ENCODE data around the gene NBEA. TPM values are rescaled to one million over a fixed set of nuclear protein-coding genes. Genes with fewer than 3 reads are reported as not detected.

The NBEA gene
- total RNA-seq, 6 experiments from 2014 or later: 5.6 to 9.6 (median 6.9) TPM

GRCh38 chr13:35694031-35694430 is 752.0 kb downstream of the NBEA start:
- peaks cover 3% of the 10 kb centered on the region for H3K27me3 Mint-ChIP-seq (ENCODE audit: insufficient read depth)
- H3K27ac Mint-ChIP-seq: no peak overlapping the region
- H3K4me3 Mint-ChIP-seq: no peak overlapping the region
- DNase-seq: no peak
- peaks cover 41% of the 10 kb centered on the region for H3K4me1 Mint-ChIP-seq (ENCODE audit: low read depth)
- no peaks in the 10 kb centered on the region for H3K36me3 Mint-ChIP-seq (ENCODE audit: low read depth)
- H3K9me3 Mint-ChIP-seq: no peaks in the 10 kb centered on the region
- TF ChIP-seq, protein P1, sequence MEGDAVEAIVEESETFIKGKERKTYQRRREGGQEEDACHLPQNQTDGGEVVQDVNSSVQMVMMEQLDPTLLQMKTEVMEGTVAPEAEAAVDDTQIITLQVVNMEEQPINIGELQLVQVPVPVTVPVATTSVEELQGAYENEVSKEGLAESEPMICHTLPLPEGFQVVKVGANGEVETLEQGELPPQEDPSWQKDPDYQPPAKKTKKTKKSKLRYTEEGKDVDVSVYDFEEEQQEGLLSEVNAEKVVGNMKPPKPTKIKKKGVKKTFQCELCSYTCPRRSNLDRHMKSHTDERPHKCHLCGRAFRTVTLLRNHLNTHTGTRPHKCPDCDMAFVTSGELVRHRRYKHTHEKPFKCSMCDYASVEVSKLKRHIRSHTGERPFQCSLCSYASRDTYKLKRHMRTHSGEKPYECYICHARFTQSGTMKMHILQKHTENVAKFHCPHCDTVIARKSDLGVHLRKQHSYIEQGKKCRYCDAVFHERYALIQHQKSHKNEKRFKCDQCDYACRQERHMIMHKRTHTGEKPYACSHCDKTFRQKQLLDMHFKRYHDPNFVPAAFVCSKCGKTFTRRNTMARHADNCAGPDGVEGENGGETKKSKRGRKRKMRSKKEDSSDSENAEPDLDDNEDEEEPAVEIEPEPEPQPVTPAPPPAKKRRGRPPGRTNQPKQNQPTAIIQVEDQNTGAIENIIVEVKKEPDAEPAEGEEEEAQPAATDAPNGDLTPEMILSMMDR (IDR thresholded peaks at IDR 0.05): no peak

- Mint-ChIP-seq H3K9me3 (no peaks in the 10 kb centered on the region), H3K36me3 (ENCODE audit: low read depth) (no peaks in the 10 kb centered on the region), H3K4me3 (no peak overlapping the region), H3K27me3 (ENCODE audit: insufficient read depth) (no peaks in the 10 kb centered on the region; the same call in 1 of the 2 replicates), H3K4me1 (ENCODE audit: low read depth) (peaks cover 49% of the 10 kb centered on the region), H3K27ac (no peak overlapping the region)
- TF ChIP-seq, protein P1 (IDR thresholded peaks at IDR 0.05): no peak
- no peak for DNase-seq
Measured at GRCh38 chr13:35694549-35695447, 752.7 kb downstream of the NBEA start.

DNA sequence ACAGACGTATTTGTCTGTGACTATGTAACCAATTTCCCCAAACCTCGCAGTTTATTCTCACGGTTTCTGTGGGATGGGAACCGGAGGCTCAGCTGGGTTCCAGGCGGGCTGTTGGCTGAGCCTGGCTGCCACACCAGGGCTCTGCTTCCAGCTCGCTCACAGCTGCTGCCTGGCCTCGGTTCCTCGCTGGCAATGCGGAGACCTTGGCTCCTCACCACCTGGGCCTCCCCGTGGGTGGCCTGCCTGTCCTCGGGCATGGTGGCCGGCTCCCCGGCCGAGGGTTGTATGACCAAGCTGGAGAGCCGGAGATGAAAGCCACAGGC is 753.3 kb downstream of the NBEA start:
- DNase-seq: no peak
- H3K4me3 Mint-ChIP-seq: no peak overlapping the region
- H3K4me1 Mint-ChIP-seq (ENCODE audit: low read depth): peaks cover 55% of the 10 kb centered on the region
- no peak overlapping the region for H3K27ac Mint-ChIP-seq
- no peaks in the 10 kb centered on the region for H3K9me3 Mint-ChIP-seq
- no peaks in the 10 kb centered on the region for H3K36me3 Mint-ChIP-seq (ENCODE audit: low read depth)
- no peaks in the 10 kb centered on the region; the same call in 1 of the 2 replicates for H3K27me3 Mint-ChIP-seq (ENCODE audit: insufficient read depth)
- TF ChIP-seq, protein P1 (IDR thresholded peaks at IDR 0.05): no peak

- Mint-ChIP-seq H3K9me3 (no peaks in the 10 kb centered on the region), H3K27me3 (ENCODE audit: insufficient read depth) (no peaks in the 10 kb centered on the region; the same call in 1 of the 2 replicates), H3K4me3 (peak overlapping the region; percentile 22), H3K4me1 (ENCODE audit: low read depth) (peaks cover 66% of the 10 kb centered on the region), H3K36me3 (ENCODE audit: low read depth) (no peaks in the 10 kb centered on the region), H3K27ac (peak overlapping the region; percentile 67)
- DNase-seq: no peak
- TF ChIP-seq, protein P1 (IDR thresholded peaks at IDR 0.05): no peak
Measured at GRCh38 chr13:35697186-35697730, 755.2 kb downstream of the NBEA start.

GRCh38 chr13:35698911-35699576 is 757.0 kb downstream of the NBEA start:
- DNase-seq: peak; percentile 77
- H3K9me3 Mint-ChIP-seq: no peaks in the 10 kb centered on the region
- no peaks in the 10 kb centered on the region for H3K36me3 Mint-ChIP-seq (ENCODE audit: low read depth)
- H3K4me1 Mint-ChIP-seq (ENCODE audit: low read depth): peaks cover 73% of the 10 kb centered on the region
- peak overlapping the region; percentile 91 for H3K27ac Mint-ChIP-seq
- TF ChIP-seq, protein P1 (IDR thresholded peaks at IDR 0.05): no peak
- no peaks in the 10 kb centered on the region for H3K27me3 Mint-ChIP-seq (ENCODE audit: insufficient read depth)
- H3K4me3 Mint-ChIP-seq: peak overlapping the region; percentile 82

All from HFFc6 (cell line).